Measurements from ENCODE around the gene SDK1.

GRCh38 chr7:4049202-4049601 is 748.1 kb downstream of the SDK1 start:
- TF ChIP-seq CTCF (conservative IDR thresholded peaks at IDR 0.05; ENCODE audit: low read length) (no peak), EZH2phosphoT487 (IDR thresholded peaks at IDR 0.05; ENCODE audit: borderline replicate concordance, low read depth, low read length) (no peak)

Data from OCI-LY7 (cell line).